Measurements from ENCODE around the gene PKD1L1.
"Not testable (repeated sequence)": the region's sequence is repeated elsewhere in the genome, so short reads cannot be mapped to it uniquely, and the experiment has no call there.

Gene PKD1L1

GRCh38 chr7:47948141-47948790, at the start of gene PKD1L1:
Gene PKD1L1, minus strand, starts transcription at chr7:47948466. Its CDS starts 26 bp downstream, at chr7:47948440.
- no peak within 1 kb of the TSS for H3K27ac Mint-ChIP-seq
- no peaks in the 10 kb centered on the region for H3K4me1 Mint-ChIP-seq (ENCODE audit: low read depth)
- no peaks in the 10 kb centered on the region for H3K9me3 Mint-ChIP-seq
- H3K4me3 Mint-ChIP-seq: no peak within 1 kb of the TSS
- no peak for DNase-seq
- H3K36me3 Mint-ChIP-seq (ENCODE audit: low read depth): no peaks in the 10 kb centered on the region
- H3K27me3 Mint-ChIP-seq: no peaks in the 10 kb centered on the region

GRCh38 chr7:47992446-47992845, 44.2 kb upstream of the PKD1L1 start:
- H3K36me3 Mint-ChIP-seq (ENCODE audit: low read depth): no peaks in the 10 kb centered on the region
- no peak for DNase-seq
- H3K27me3 Mint-ChIP-seq: no peaks in the 10 kb centered on the region
- H3K27ac Mint-ChIP-seq: peak overlapping the region; percentile 97
- H3K4me3 Mint-ChIP-seq: peak overlapping the region; percentile 83
- H3K9me3 Mint-ChIP-seq: peaks cover 6% of the 10 kb centered on the region
- peaks cover 20% of the 10 kb centered on the region for H3K4me1 Mint-ChIP-seq (ENCODE audit: low read depth)

GRCh38 chr7:47991741-47992311, 43.6 kb upstream of the PKD1L1 start:
- no peaks in the 10 kb centered on the region for H3K27me3 Mint-ChIP-seq
- H3K36me3 Mint-ChIP-seq (ENCODE audit: low read depth): no peaks in the 10 kb centered on the region
- H3K27ac Mint-ChIP-seq: peak overlapping the region; percentile 97
- DNase-seq: peak; percentile 89
- H3K9me3 Mint-ChIP-seq: peaks cover 6% of the 10 kb centered on the region
- peaks cover 20% of the 10 kb centered on the region for H3K4me1 Mint-ChIP-seq (ENCODE audit: low read depth)
- peak overlapping the region; percentile 83 for H3K4me3 Mint-ChIP-seq

GRCh38 chr7:47991270-47991669, 43.0 kb upstream of the PKD1L1 start:
- no peak for DNase-seq
- H3K36me3 Mint-ChIP-seq (ENCODE audit: low read depth): no peaks in the 10 kb centered on the region
- peak overlapping the region; percentile 83 for H3K4me3 Mint-ChIP-seq
- H3K9me3 Mint-ChIP-seq: peaks cover 6% of the 10 kb centered on the region
- H3K27me3 Mint-ChIP-seq: no peaks in the 10 kb centered on the region
- H3K4me1 Mint-ChIP-seq (ENCODE audit: low read depth): peaks cover 20% of the 10 kb centered on the region
- H3K27ac Mint-ChIP-seq: peak overlapping the region; percentile 97

GRCh38 chr7:47990592-47990991, 42.3 kb upstream of the PKD1L1 start:
- H3K4me3 Mint-ChIP-seq: no peak overlapping the region
- no peaks in the 10 kb centered on the region for H3K27me3 Mint-ChIP-seq
- peaks cover 6% of the 10 kb centered on the region for H3K9me3 Mint-ChIP-seq
- no peak for DNase-seq
- H3K27ac Mint-ChIP-seq: no peak overlapping the region
- peaks cover 20% of the 10 kb centered on the region for H3K4me1 Mint-ChIP-seq (ENCODE audit: low read depth)
- H3K36me3 Mint-ChIP-seq (ENCODE audit: low read depth): no peaks in the 10 kb centered on the region

GRCh38 chr7:47989607-47990400, 41.5 kb upstream of the PKD1L1 start:
- H3K27ac Mint-ChIP-seq; H3K27me3 Mint-ChIP-seq; H3K4me3 Mint-ChIP-seq; H3K36me3 Mint-ChIP-seq (ENCODE audit: low read depth); H3K9me3 Mint-ChIP-seq; DNase-seq: not testable (repeated sequence)
- peaks cover 20% of the 10 kb centered on the region for H3K4me1 Mint-ChIP-seq (ENCODE audit: low read depth)

GRCh38 chr7:47988496-47989386, 40.5 kb upstream of the PKD1L1 start:
- H3K4me3 Mint-ChIP-seq: no peak overlapping the region
- H3K36me3 Mint-ChIP-seq (ENCODE audit: low read depth): no peaks in the 10 kb centered on the region
- no peak overlapping the region for H3K27ac Mint-ChIP-seq
- peaks cover 20% of the 10 kb centered on the region for H3K4me1 Mint-ChIP-seq (ENCODE audit: low read depth)
- H3K9me3 Mint-ChIP-seq: peaks cover 2% of the 10 kb centered on the region
- H3K27me3 Mint-ChIP-seq: no peaks in the 10 kb centered on the region
- DNase-seq: no peak

GRCh38 chr7:47982610-47983009, 34.3 kb upstream of the PKD1L1 start:
- Mint-ChIP-seq H3K4me3 (no peak overlapping the region), H3K27ac (no peak overlapping the region), H3K9me3 (no peaks in the 10 kb centered on the region), H3K36me3 (ENCODE audit: low read depth) (peaks cover 17% of the 10 kb centered on the region), H3K27me3 (no peaks in the 10 kb centered on the region), H3K4me1 (ENCODE audit: low read depth) (peaks cover 16% of the 10 kb centered on the region)
- DNase-seq: no peak

GRCh38 chr7:47980648-47981047, 32.4 kb upstream of the PKD1L1 start:
- H3K27ac Mint-ChIP-seq, H3K9me3 Mint-ChIP-seq, DNase-seq, H3K27me3 Mint-ChIP-seq, H3K4me3 Mint-ChIP-seq: not testable (repeated sequence)
- Mint-ChIP-seq H3K4me1 (ENCODE audit: low read depth) (peaks cover 28% of the 10 kb centered on the region), H3K36me3 (ENCODE audit: low read depth) (peaks cover 36% of the 10 kb centered on the region)

GRCh38 chr7:47979832-47980181, 31.5 kb upstream of the PKD1L1 start:
- H3K27ac Mint-ChIP-seq: peak overlapping the region; percentile 94
- no peaks in the 10 kb centered on the region for H3K9me3 Mint-ChIP-seq
- DNase-seq: no peak
- H3K4me3 Mint-ChIP-seq: peak overlapping the region; percentile 87
- H3K36me3 Mint-ChIP-seq (ENCODE audit: low read depth): peaks cover 44% of the 10 kb centered on the region
- peaks cover 28% of the 10 kb centered on the region for H3K4me1 Mint-ChIP-seq (ENCODE audit: low read depth)
- H3K27me3 Mint-ChIP-seq: no peaks in the 10 kb centered on the region

- DNase-seq: peak; percentile 96
- peak within 1 kb of the TSS; percentile 87 for H3K4me3 Mint-ChIP-seq
- peaks cover 49% of the 10 kb centered on the region for H3K36me3 Mint-ChIP-seq (ENCODE audit: low read depth)
- no peaks in the 10 kb centered on the region for H3K27me3 Mint-ChIP-seq
- H3K4me1 Mint-ChIP-seq (ENCODE audit: low read depth): peaks cover 33% of the 10 kb centered on the region
- peak within 1 kb of the TSS; percentile 94 for H3K27ac Mint-ChIP-seq
- H3K9me3 Mint-ChIP-seq: no peaks in the 10 kb centered on the region
These were observed 31.0 kb upstream of the PKD1L1 start, which contains the start of gene HUS1 for GRCh38 chr7:47979145-47979831. Gene HUS1, minus strand, starts transcription at chr7:47979615. Its CDS starts 96 bp downstream, at chr7:47979519.

GRCh38 chr7:47978790-47979144, 30.5 kb upstream of the PKD1L1 start:
- no peaks in the 10 kb centered on the region for H3K9me3 Mint-ChIP-seq
- H3K27ac Mint-ChIP-seq: peak overlapping the region; percentile 94
- peaks cover 38% of the 10 kb centered on the region for H3K4me1 Mint-ChIP-seq (ENCODE audit: low read depth)
- H3K4me3 Mint-ChIP-seq: peak overlapping the region; percentile 87
- no peaks in the 10 kb centered on the region for H3K27me3 Mint-ChIP-seq
- DNase-seq: no peak
- peaks cover 54% of the 10 kb centered on the region for H3K36me3 Mint-ChIP-seq (ENCODE audit: low read depth)

GRCh38 chr7:47973739-47974138, 25.5 kb upstream of the PKD1L1 start:
- peaks cover 92% of the 10 kb centered on the region for H3K36me3 Mint-ChIP-seq (ENCODE audit: low read depth)
- no peak for DNase-seq
- H3K27ac Mint-ChIP-seq: peak overlapping the region; percentile 59
- peaks cover 61% of the 10 kb centered on the region for H3K4me1 Mint-ChIP-seq (ENCODE audit: low read depth)
- H3K27me3 Mint-ChIP-seq: no peaks in the 10 kb centered on the region
- H3K9me3 Mint-ChIP-seq: no peaks in the 10 kb centered on the region
- no peak overlapping the region for H3K4me3 Mint-ChIP-seq

GRCh38 chr7:47970761-47971160, 22.5 kb upstream of the PKD1L1 start:
- Mint-ChIP-seq H3K36me3 (ENCODE audit: low read depth) (peaks cover 91% of the 10 kb centered on the region), H3K4me3 (no peak overlapping the region), H3K9me3 (no peaks in the 10 kb centered on the region), H3K4me1 (ENCODE audit: low read depth) (peaks cover 38% of the 10 kb centered on the region), H3K27ac (peak overlapping the region; percentile 42), H3K27me3 (no peaks in the 10 kb centered on the region)
- DNase-seq: no peak
